GM12878 (cell line): Measurements from ENCODE around the gene WDR86. TPM values are rescaled to one million over a fixed set of nuclear protein-coding genes. Genes with fewer than 3 reads are reported as not detected.
A peak's percentile ranks its signal among the peaks of the same experiment; 100 is the strongest.

ENCODE experiments used
- BHLHE40 ChIP-seq, 2 experiments: fragments of 450-650 bp in 1 of 2; IDR thresholded peaks; 2 replicates each; pipeline ENCODE4 v1.6.1; 2011 to 2017; ENCODE audit warnings: low read depth in 2 of 2, borderline replicate concordance in 1 of 2, improper control_type of control experiment in 1 of 2, low read length in 1 of 2, mild to moderate bottlenecking in 1 of 2
- CUX1 ChIP-seq: IDR thresholded peaks from 2 replicates; pipeline ENCODE4 v1.6.1; 2012; ENCODE audit warnings: improper control_type of control experiment, low read depth, low read length; ENCODE audit not compliant: insufficient replicate concordance
- E2F4 ChIP-seq: IDR thresholded peaks from 2 replicates; pipeline ENCODE4 v1.6.1; 2012; ENCODE audit warnings: low read depth, low read length, improper control_type of control experiment
- FOS ChIP-seq: IDR thresholded peaks from 3 replicates; pipeline ENCODE4 v1.6.1; 2011; ENCODE audit warnings: borderline replicate concordance; ENCODE audit not compliant: insufficient read length; ENCODE audit errors: extremely low read depth
- GABPA ChIP-seq: IDR thresholded peaks from 2 replicates; pipeline ENCODE4 v1.6.1; 2014; ENCODE audit warnings: antibody characterized with exemption, low read depth, mild to moderate bottlenecking, inconsistent platforms
- IRF5 ChIP-seq: fragments of 450-650 bp; IDR thresholded peaks from 2 replicates; pipeline ENCODE4 v1.6.1; 2017; ENCODE audit warnings: borderline replicate concordance
- PML ChIP-seq: IDR thresholded peaks from 2 replicates; pipeline ENCODE4 v1.6.1; 2012; ENCODE audit warnings: low read length, inconsistent platforms
- RAD21 ChIP-seq: IDR thresholded peaks from 2 replicates; pipeline ENCODE4 v1.6.1; 2011; ENCODE audit warnings: mild to moderate bottlenecking, low read depth, low read length, moderate library complexity; ENCODE audit not compliant: insufficient read depth
- SIN3A ChIP-seq: IDR thresholded peaks from 2 replicates; pipeline ENCODE4 v1.6.1; 2012; ENCODE audit warnings: low read depth, low read length, improper control_type of control experiment
- SPI1 ChIP-seq: IDR thresholded peaks from 2 replicates; pipeline ENCODE4 v1.6.1; 2011; ENCODE audit warnings: low read depth, mild to moderate bottlenecking, low read length, moderate library complexity, borderline replicate concordance; ENCODE audit not compliant: insufficient read depth
- STAT3 ChIP-seq: IDR thresholded peaks from 2 replicates; pipeline ENCODE4 v1.6.1; 2011; ENCODE audit warnings: low read depth, low read length, improper control_type of control experiment
- TAF1 ChIP-seq: IDR thresholded peaks from 2 replicates; pipeline ENCODE4 v1.6.1; 2011; ENCODE audit warnings: mild to moderate bottlenecking, low read depth, low read length, borderline replicate concordance
- polyA plus RNA-seq, 11 experiments: library from polyadenylated mRNA; depleted of rRNA in 4 of 11; unstranded in 6 of 11; stranded (reverse) in 5 of 11; fragments of >200 nt; fragmentation: Nextera tagmentation in 4 of 11; fragmentation: Illumina TruSeq in 1 of 11; extraction: Ambion mirVana in 4 of 11; extraction: Trizol in 1 of 11; gene quantifications; 1 replicate in 1 of 11; 2 replicates in 10 of 11; pipeline versions ENCODE4 v1.2.1 to v1.2.3, GENCODE V29; 2011 to 2016; ENCODE audit warnings: inconsistent platforms in 2 of 11, missing spikeins in 2 of 11, low read depth in 1 of 11
- total RNA-seq, 4 experiments: library from RNA; depleted of rRNA in 3 of 4; stranded (reverse); fragments of >200 nt in 3 of 4; fragmentation: Illumina TruSeq in 1 of 4; extraction: Trizol in 1 of 4; gene quantifications; 2 replicates each; pipeline versions ENCODE4 v1.2.1 to v1.2.3, GENCODE V29; 2013 to 2021

WDR86 gene
- total and polyA plus RNA-seq, 10 of the 15 experiments (the other 5 are each of a cell fraction or from before 2014, with no cell fraction given): 0.05 to 0.19 (median 0.15) TPM; not detected in 7

GRCh38 chr7:151408839-151409666 is 785 bp downstream of the WDR86 start (continued):
- TF ChIP-seq SIN3A: no peak
- no peak for TF ChIP-seq IRF5
- no peak for TF ChIP-seq E2F4
- no peak for TF ChIP-seq STAT3
- no peak for TF ChIP-seq FOS
- TF ChIP-seq BHLHE40 (IDR thresholded peaks at IDR 0.05; ENCODE audit: borderline replicate concordance in 1 of 2, low read depth in 2 of 2, low read length in 1 of 2): peak; percentile 81 to 85
- no peak for TF ChIP-seq CUX1
- no peak for TF ChIP-seq GABPA
- no peak for TF ChIP-seq RAD21
- no peak for TF ChIP-seq SPI1
- TF ChIP-seq TAF1: no peak
- TF ChIP-seq PML: no peak
